ENCODE results near the gene CRYGN.

DNA sequence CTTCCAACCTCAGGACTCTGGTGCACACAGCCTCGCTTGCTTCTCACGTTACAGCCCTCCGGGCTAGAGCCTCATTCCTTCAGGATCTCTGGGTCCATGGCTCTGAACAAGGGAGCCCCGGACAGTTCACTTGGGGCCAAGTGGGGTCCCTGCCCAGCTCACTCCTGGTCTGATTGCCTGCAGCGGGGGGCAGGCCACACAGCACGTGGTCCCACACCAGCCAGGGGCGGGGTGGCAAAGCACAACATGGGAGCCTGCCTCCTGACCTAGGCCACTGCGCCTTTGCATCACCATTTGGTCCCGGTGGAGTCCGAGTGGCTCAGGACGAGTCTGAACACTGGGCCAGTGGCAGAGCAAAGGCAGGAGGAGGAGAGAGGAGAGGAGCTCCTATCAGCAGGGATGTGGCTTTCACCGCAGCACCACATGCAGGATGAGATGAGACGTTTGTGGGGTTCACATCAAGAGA, 13.4 kb upstream of the CRYGN start:
- TF ChIP-seq, protein P1, sequence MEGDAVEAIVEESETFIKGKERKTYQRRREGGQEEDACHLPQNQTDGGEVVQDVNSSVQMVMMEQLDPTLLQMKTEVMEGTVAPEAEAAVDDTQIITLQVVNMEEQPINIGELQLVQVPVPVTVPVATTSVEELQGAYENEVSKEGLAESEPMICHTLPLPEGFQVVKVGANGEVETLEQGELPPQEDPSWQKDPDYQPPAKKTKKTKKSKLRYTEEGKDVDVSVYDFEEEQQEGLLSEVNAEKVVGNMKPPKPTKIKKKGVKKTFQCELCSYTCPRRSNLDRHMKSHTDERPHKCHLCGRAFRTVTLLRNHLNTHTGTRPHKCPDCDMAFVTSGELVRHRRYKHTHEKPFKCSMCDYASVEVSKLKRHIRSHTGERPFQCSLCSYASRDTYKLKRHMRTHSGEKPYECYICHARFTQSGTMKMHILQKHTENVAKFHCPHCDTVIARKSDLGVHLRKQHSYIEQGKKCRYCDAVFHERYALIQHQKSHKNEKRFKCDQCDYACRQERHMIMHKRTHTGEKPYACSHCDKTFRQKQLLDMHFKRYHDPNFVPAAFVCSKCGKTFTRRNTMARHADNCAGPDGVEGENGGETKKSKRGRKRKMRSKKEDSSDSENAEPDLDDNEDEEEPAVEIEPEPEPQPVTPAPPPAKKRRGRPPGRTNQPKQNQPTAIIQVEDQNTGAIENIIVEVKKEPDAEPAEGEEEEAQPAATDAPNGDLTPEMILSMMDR (IDR thresholded peaks at IDR 0.05), result no peak
- no peak for TF ChIP-seq POLR2A (IDR thresholded peaks at IDR 0.05)

All from uterus (tissue), 2 donors.